GM21576 (cell line): ENCODE data around the gene SLC8A1.

Experiments
- ATAC-seq: cut with Tn5 transposase; IDR thresholded peaks from one replicate; pipeline ENCODE4 v1.9.1; 2021; ENCODE audit warnings: mild to moderate bottlenecking, moderate library complexity; ENCODE audit not compliant: unreplicated experiment

The SLC8A1 gene

DNA sequence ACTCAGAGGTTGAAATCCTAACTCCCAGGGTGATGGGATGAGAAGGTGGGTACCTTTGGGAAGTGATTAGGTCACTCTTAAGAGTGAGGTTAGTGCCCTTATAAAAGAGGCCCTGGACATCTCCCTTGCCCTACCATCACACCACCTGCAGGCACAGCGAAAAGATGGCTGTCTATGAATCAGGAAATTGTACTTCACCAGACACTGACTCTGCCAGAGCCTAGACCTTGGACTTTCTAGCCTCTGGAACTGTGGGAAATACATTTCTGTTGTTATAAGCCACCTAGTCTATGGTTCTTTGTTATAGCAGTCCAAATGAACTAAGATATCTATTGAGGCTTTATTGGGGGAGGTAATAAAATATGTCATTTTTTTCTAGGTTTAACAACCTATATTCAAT is 203.6 kb downstream of the SLC8A1 start:
- no peak for ATAC-seq

DNA sequence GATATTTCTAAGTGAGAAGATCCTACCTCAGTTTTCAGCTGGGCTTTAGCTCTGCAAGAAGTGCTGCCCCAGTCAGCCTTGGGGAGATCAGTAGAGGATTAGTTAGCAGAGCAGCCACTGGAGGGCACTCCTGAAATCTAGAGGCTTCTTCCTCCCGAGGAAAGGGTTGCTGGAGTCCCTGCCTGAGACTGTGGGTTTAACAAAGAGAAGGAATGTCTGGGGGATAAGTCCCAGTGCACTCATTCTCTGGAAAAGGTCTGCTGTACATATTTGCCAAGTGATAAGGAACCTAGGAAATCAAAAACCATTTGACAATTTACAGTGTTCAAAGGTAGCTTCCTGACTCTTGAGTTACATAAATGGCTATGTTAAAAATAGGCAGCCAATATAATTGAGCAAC is 207.2 kb downstream of the SLC8A1 start:
- ATAC-seq: peak; percentile 86

DNA sequence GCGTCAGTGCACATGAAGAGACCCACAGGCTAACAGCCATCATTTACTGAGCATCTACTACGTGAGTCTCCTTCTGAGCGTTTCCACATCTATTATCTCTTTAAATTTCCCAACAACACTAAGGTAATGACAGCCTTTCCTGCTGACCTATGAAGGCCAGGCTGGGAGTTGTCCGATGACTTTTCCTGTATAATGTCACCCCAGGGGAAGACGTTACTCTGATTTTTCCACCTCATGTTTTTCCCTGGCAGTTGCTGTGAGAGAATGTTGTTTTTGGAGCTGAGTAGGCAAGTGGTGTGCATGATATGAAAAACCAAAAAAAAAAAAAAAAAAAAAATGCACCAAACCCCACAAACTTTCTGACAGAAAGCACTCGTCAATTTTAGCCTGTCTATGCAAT is 207.6 kb downstream of the SLC8A1 start:
- no peak for ATAC-seq

DNA sequence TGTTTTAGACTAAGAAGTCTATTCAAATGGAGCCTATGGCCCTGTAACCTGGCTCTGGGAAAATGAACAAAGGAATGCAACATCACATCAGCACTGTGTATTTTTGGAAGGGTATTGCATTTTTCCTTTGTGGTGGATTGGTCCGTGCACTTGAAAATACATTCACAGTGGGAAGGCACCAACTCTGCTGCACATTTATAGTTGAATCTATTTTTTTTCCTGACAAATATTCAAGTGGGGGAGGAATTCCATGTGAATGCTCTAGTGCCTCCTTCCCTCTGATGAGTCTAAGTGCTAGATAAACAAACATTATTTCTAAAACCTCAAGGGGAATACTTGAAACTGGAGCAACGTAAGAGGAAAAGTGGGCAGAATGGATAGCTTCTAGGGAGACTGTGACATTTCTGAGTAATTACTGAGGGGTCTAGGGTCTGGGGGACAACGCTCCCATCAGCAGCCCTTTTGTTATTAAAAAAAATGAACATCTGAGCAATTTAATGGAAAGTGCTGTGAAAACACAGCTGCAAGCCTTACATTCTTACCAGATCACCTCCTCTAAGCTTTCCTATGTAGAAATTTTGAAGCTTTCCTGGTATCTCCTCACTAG is 208.2 kb downstream of the SLC8A1 start:
- ATAC-seq: no peak

DNA sequence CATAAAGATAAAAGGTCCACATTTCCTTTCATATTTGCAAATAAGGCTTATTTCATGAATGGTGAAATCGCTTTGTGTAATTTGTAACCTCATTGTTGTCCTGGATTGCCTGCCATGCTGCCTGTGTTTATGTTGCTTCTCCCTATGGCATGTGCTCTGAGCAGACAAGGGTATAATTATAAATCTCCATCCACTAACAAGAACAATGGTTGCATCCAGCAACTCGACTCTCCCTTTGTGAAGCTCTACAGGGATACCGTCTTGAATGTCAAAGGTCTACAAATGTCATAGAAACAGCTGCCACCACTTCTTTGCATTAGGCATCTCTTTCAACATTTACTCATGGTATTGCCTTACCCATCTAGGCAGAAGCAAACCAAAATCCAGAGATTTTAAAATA is 209.6 kb downstream of the SLC8A1 start:
- no peak for ATAC-seq

DNA sequence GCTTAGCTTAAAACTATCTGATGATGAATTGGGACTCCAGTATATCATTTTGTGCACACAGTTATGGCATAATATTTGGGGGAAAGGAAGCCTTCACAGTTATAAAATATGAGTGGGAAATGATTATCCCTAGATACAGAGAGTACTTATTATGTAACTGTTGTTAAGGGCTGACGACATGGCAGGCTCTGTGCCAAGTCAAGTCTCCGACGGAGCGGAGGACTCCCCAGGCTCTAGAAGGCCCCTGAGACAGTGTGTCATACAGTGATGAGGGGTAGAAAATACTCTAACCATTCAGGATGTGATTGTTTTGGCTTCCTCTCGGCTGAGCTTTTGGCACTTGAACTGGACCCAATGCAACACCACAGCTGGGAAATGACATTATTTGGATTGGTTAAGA is 211.8 kb downstream of the SLC8A1 start:
- ATAC-seq: no peak

DNA sequence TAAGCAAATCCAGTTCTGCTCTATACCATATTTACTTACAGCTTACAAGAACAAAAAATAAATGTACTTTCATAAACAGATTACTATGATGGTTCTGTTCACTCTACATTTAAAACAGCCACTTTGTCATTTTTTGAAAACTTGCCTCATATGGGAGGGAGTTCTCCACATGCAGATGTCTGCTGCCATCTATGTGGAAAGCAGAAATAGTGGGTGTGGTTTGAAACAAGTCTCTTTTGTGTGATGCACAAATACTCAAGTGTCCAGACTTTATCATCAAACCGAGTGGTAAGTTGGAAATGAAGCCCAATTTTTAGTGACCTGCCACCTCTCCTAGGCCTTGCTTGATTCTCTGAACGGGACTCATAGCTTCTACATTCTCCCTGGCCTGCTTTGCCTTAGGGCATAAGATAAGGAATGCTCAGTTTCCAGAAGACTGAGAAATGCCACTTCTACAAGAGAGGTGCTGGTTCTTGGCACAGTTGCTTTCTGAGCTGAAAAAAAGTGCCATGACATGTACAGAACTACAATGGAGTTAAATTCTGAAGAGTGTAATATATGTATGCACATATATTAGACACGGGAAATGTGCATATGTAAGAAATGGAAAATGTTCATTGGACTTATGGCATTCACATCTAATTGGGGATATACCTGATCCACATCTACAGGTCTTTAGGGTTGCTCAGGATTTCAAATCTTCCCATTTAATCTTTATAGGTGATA is 221.0 kb downstream of the SLC8A1 start:
- no peak for ATAC-seq

DNA sequence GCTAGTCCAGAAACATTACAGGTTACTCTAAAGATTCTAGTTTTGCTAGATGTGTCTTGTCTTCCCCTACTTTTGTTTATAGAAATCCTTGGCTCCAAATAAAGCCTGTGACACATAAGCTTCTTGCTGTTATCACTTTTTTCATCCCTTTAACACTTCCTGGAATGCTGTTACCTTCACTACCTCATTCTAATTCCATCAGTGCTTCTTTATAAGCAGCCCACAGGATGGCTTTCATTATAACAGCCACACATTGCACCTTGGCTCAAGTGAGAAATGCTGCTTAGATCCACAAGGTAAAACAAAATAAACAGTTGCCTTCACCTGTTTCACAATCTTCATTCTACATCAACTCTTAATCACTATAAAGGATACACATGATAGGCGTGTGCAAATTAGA is 221.7 kb downstream of the SLC8A1 start:
- no peak for ATAC-seq

DNA sequence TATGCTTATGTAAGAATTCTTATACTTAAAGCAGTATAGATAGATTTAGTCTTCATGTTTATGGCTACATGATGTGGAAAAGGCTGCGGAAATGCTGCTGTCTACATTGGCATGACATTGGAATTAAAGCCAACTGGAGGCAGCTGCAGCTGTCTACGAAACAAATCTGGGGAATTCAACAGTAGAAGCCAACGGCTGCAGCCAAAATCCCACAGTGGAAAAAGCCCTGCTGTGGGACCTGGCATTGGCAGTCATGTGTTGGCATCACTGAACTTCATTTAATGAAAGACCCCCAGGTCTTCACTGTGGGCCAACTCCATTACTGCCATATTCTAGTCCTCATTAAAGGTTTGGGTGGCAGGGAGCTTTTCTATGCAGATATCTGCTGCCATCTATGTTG is 223.6 kb downstream of the SLC8A1 start:
- ATAC-seq: no peak

DNA sequence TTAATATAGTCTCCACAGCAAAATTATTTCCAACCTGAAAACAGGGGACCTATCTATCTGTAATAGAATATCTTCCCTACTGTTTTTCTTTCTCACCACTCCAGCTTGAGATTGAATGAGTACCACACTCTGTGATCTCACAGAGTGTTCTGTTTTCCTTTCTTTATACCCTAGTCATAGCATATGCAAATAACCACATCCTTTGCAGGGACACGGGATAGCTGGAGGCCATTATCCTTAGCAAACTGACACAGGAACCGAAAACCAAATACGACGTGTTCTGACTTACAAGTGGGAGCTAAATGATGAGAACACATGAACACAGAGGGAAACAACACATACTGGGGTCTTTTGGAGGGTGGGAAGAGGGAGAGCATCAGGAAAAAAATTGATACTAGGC is 224.7 kb downstream of the SLC8A1 start:
- ATAC-seq: no peak

DNA sequence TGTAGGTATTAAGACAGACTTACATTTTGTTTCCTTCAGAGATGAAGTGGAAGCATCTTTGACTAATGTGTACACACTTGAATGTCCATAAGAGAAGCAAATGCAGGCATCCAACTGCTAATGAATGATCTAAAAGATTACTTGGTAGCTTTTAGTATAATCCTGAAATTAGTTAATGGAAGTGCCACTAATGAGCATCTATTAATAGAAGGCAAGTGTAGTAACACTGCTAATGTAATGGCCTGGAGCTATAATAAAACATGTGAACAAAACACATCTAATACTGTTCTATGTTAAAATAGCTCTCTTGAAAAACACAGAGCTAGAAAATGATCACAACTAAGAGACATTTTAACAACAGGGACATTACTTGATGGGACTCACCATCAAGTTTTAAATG is 225.3 kb downstream of the SLC8A1 start:
- no peak for ATAC-seq

DNA sequence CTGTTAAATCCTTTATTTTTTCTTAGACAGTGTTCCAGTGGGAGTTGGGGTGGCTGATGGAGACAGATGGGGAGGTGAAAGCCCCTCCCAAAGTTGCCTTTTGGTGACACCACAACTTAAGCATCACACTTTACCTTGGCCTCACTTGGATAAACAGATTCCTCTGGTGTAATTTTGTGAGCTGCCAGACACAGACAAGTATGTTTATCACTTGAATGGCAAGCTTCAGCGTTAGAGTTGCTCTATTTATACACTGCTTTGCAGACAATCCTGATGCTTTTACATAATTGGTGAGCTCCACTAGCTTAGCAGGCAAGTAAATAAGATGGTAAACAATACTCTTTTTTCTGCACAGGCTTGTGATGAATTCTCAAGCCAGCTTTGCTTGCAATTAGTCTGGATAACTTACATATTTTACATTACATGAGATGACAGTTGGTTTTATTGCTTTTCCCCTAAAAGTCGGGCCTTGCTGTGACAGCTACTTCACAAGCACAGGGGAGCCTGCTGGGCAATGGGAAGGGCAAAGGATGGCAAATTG is 226.2 kb downstream of the SLC8A1 start:
- no peak for ATAC-seq

DNA sequence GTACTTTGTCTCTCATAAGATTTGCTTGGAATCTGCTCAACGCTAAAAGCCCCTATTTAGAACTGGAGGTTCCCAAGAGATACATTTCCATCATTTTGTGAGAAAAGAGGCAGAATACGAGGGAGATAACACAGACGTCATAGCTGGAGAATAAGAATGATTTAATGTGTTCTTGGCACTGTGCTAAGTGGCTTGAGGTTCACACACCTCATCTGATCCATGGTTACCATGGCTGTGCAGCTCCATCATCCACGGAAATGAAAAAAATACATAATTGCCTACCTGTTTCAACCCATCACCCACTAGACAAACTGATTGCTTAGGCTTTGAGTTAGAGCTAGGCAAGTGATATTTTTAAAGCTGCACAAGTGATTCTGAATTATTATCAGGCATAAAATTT is 227.6 kb downstream of the SLC8A1 start:
- ATAC-seq: no peak

DNA sequence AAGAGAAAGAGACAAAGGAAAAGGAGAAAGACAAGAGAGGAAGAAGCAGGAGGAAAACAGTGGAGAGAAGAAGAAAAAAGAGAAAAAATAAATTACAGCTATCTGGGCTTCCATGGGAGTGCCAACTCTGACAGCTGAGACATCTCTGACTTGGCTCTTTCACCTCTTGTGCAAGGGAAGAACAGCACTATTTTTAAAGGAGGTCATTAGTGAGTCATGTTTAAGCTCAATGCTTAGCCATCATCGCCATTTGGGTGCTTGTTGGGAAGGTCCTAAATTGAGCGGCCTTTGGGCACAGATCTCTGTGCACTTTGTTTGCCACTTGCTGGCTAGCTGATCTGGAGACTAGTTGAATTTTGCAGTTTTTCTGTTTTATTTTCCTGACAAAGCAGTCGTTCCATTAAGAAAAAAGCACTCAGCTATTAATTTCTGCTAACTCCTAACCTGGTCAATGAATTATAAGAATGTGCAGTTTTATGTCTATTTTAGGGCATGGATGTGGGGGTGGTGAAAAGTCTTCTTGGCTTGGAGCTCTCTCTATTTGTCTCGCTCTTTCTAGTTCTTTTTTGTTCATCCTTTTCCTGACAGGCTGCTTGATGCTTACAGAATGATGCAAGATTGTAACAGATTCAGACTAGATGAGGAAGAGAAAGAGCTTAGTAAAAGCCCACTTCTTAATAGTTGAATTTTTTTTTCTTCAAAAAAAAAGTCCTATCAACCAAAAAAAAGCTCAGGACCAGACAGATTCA is 231.5 kb downstream of the SLC8A1 start:
- ATAC-seq: no peak

DNA sequence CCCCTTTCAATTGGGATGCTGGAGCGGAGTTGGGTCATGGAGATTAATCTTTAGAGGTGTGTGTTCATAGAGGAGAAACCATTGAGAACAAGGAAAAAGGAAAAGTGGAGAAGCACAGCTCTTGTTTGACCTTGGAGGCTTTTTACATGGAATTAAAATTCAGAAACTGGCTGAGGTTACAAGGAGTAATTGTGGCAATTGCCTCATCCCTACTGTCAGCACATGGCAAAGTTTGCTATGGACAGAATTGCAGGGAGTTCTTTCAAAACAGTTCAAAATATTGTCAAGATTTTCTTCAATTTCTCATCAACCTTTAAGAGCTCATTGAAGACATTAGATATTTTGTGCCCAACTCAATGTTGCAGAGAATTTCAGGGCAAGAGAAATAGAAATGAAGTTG is 232.7 kb downstream of the SLC8A1 start:
- no peak for ATAC-seq

DNA sequence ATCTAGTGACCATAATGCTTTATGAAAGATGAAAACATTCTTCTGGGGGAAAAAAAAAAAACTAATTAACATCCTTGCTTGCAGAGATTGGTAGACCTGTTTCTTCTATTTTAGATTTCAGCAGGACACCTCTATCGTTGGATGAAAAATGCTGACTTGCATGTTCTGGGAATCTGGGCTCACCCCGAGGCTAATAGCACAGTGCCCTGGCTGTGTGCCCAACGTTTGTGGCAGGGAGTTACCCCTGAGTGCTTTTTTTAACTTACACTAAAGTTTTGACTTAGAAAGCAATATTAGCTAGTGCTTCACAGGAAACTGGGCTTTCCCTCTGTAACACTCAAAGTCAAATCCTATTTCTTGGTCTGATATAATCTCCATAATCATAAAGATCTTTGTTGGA is 233.2 kb downstream of the SLC8A1 start:
- ATAC-seq: no peak

DNA sequence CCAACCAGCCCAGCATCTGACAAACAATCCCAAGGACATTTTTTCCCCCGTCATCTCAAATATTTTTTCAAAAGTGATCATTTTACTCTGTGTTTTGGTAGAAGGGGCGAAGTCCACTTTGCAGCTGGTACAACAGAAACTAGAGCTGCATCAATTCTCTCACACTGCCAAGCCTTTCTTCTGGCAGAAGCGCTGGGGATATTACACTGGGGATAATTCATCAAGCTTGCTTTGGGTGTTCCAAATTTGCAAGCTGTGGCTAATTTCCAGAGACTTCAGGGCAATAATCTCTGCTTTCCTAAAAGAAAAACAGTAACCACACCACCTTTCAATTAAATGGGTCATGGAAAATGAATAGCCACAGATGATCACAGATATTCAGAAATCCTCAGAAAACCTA is 238.3 kb downstream of the SLC8A1 start:
- no peak for ATAC-seq

DNA sequence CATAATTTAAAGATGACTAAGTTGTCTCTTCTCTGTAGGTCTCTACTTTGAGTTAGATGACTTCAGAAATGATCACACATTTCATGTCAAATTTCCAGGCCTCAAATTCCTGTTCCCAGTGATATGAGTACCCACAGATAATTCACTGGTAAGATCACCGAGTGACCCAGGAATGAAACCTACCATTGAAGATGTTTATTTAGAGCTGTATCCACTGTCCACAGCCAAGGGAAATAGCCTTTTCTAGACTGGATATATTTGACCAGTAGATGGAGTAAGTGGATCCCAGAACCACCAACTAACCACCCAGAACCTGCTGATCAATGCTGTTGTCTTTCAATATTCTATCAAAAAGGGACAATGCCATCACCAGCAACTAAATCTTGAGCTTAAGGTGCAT is 238.8 kb downstream of the SLC8A1 start:
- no peak for ATAC-seq

DNA sequence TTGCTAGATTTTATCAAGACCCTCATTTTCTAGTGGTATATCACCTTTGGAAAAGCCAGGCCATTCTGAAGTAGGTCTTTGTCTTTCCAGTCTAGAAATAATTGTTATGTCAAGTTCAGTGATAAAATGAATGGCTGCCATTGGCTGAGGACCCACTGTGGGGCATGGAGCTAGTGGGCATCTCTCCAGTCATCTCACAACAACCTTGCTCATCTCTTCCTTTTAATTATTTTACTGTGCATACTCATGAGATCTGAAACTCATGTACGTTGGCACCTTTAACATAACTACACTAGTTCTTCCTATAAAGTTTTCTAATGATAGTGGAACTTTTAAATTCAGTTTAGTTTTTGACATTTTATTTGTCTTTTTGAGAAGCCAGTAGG is 240.9 kb downstream of the SLC8A1 start:
- no peak for ATAC-seq

DNA sequence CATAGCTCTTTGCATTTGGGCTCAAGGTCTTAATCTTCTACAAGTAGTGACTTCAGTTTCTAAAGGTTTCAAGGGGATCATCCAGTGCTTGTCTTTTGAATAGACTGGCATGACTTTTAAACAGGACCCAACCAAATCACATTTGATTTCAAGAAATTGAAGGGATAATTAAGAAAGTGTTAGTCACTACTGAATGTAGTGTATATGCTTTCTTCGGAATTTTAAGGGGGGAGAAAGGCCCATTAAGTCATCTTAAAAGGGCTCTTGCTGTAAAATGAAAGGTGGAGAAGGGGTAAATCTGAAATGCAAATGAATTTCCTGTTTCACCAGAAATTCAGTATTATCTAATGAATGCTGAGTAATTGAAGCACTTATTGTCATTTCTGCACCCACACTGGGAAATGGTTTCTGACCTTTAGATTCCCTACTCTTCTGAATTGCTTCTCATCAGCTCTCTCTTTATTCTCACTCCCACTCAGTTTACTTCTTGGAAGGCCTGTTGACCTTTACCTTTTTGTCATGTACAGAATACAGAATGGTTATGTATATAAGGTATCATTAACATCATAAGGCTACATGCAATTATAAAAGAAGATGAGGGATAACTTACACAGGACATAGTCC is 241.4 kb downstream of the SLC8A1 start:
- ATAC-seq: no peak

DNA sequence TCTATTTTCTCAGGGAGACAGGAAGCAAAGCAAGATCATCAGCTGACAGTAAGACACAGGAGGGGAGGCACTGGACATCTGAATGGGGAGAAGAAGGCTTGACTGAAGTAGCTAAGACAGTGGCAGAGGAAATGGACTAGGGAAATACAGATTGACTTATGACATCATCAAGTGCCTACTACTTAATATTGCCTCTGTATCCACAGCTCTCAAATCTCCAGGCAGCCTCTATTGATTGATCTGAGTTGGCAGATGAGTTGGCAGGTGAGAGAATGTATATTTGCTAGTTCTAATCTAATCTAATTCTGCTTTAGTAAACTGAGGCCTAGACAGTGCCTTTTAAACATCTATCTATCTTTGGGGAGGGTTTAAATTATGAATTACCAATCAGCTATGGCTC is 242.1 kb downstream of the SLC8A1 start:
- no peak for ATAC-seq

DNA sequence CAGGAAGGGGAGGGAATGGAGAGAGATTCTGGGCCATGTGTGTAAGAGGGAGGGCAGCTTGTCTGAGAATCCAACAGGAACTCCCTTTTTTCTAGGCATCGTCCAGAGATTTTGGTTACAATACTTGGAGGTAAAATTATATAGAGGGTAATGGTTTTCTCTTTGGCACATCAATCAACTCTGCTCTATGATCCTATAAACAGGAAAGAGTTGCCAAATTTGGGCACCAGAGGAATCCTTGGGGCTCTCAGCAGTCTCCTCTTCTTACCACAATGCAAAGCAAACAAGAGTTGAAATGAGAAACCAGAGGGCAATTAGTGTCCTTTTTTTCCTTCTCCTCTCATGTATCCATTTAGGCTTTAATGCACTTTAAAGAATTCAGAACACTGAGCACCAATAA is 243.4 kb downstream of the SLC8A1 start:
- ATAC-seq: no peak
